ENCODE results near the gene CDH5.

The CDH5 gene

GRCh38 chr16:66373667-66374066 lies 7.2 kb downstream of the CDH5 start:
- DNase-seq (ENCODE audit: low spot score): no peak

- no peak for DNase-seq (ENCODE audit: low spot score)
Observed at GRCh38 chr16:66374176-66374575, 7.7 kb downstream of the CDH5 start.

- DNase-seq (ENCODE audit: low spot score): no peak
Observed at GRCh38 chr16:66375451-66375850, 9.0 kb downstream of the CDH5 start.

- no peak for DNase-seq (ENCODE audit: low spot score)
Observed at GRCh38 chr16:66376114-66376513, 9.6 kb downstream of the CDH5 start.

GRCh38 chr16:66376577-66377305 lies 10.2 kb downstream of the CDH5 start:
- DNase-seq (ENCODE audit: low spot score): no peak

GRCh38 chr16:66377324-66377723 lies 10.8 kb downstream of the CDH5 start:
- no peak for DNase-seq (ENCODE audit: low spot score)

- no peak for DNase-seq (ENCODE audit: low spot score)
Observed at GRCh38 chr16:66378741-66379570, 12.5 kb downstream of the CDH5 start.

- no peak for DNase-seq (ENCODE audit: low spot score)
Observed at GRCh38 chr16:66379571-66379941, 13.1 kb downstream of the CDH5 start.

- no peak for DNase-seq (ENCODE audit: low spot score)
Observed at GRCh38 chr16:66380421-66380820, 13.9 kb downstream of the CDH5 start.

GRCh38 chr16:66381585-66382170 lies 15.2 kb downstream of the CDH5 start:
- no peak for DNase-seq (ENCODE audit: low spot score)

- DNase-seq (ENCODE audit: low spot score): no peak
Observed at GRCh38 chr16:66382171-66382965, 15.9 kb downstream of the CDH5 start.

- no peak for DNase-seq (ENCODE audit: low spot score)
Observed at GRCh38 chr16:66382966-66383299, 16.4 kb downstream of the CDH5 start.

- DNase-seq (ENCODE audit: low spot score): no peak
Observed at GRCh38 chr16:66383551-66383950, 17.1 kb downstream of the CDH5 start.

- DNase-seq (ENCODE audit: low spot score): no peak
Observed at GRCh38 chr16:66385415-66385814, 18.9 kb downstream of the CDH5 start.

- no peak for DNase-seq (ENCODE audit: low spot score)
Observed at GRCh38 chr16:66386629-66387622, 20.4 kb downstream of the CDH5 start.

- no peak for DNase-seq (ENCODE audit: low spot score)
Observed at GRCh38 chr16:66387817-66388332, 21.4 kb downstream of the CDH5 start.

- DNase-seq (ENCODE audit: low spot score): no peak
Observed at GRCh38 chr16:66388350-66389139, 22.1 kb downstream of the CDH5 start.

GRCh38 chr16:66389256-66390176 lies 23.0 kb downstream of the CDH5 start:
- DNase-seq (ENCODE audit: low spot score): no peak

Data from germinal center (tissue), 1 donor.